NCI-H69 (cell line): Measurements from ENCODE around the gene ROS1.
"Not testable (repeated sequence)": the region's sequence is repeated elsewhere in the genome, so short reads cannot be mapped to it uniquely, and the experiment has no call there.

Experiments used
- DNase-seq: peaks from one replicate; lab custom pipeline; 2025; lab: John Stamatoyannopoulos, UW

ROS1 gene

DNA sequence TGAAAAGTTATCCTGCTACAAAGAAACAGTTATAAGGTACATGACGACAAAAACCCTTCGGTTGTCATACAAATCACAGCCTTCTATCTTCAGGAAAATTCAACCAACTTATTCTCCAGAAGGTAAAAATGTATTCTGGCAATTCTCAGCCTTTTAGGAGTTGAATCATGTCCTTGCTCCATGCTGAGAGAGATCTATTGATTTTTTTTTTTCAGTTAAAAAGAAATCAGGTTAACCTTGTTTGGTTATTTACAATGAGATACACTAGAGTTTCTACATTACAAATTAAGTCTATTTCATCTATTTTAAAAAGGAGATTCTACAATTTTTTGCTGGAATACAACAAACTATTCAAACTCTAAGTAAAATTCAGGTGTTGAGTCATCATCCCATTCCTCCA, 45.4 kb downstream of the ROS1 start:
- no peak for DNase-seq

DNA sequence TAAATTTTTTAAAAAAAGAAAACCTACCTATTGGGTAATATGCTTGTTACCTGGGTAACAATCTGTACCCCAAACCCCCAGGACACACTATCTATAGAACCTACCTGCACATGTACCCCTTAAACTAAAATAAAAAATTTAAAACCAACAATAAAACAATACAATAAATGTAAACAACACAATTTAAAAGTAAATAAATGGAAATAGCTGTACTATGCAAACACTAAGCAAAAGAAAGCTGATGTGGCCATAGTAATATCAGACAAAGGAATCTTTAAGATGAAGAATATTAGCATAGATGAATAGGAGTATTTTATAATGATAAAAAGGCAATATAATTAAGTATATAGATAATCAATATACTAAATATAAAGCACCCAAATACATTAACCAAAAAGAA, 50.3 kb downstream of the ROS1 start:
- DNase-seq = no peak

DNA sequence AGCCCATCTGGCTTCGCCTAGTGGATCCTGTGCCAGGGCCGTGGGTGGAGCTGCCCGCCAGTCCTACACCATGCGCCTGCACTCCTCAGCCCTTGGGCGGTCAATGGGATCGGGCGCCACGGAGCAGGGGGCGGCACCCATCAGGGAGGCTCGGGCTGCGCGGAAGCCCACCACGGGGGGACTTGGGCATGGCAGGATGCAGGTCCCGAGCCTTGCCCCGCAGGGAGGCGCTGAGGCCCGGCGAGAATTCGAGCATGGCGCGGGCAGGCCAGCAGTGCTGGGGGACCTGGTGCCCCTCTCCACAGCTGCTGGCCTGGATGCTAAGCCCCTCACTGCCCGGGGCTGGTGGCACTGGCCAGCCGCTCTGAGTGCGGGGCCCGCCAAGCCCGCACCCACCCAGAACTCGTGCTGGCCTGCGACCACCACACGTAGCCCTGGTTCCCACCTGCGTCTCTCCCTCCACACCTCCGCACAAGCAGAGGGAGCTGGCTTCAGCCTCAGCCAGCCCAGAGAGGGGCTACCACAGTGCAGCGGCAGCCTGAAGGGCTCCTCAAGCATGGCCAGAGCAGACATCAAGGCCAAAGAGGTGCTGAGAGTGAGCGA, 52.4 kb downstream of the ROS1 start:
- no peak for DNase-seq

- DNase-seq = not testable (repeated sequence)
These were observed 53.5 kb downstream of the ROS1 start for GRCh38 chr6:117372289-117372688.

DNA sequence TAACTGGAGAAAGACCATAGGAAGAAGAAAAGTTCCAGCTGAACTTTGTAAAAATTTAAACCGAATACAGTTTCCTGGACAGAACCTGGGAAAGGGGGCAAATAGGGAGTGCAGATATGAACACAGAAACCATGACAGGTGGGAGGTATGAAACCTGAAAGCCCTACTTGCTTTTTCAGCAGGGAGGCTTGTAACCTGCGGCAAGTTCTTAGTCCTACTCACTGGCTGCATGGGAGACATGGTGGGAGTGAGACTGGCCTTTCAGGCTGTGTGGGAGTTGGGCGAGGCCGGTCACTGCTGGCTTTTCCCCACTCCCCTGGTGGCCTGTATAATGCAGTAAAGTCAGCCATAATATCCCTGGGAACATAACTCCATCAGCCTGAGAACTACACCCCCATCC, 54.2 kb downstream of the ROS1 start:
- DNase-seq = no peak

DNA sequence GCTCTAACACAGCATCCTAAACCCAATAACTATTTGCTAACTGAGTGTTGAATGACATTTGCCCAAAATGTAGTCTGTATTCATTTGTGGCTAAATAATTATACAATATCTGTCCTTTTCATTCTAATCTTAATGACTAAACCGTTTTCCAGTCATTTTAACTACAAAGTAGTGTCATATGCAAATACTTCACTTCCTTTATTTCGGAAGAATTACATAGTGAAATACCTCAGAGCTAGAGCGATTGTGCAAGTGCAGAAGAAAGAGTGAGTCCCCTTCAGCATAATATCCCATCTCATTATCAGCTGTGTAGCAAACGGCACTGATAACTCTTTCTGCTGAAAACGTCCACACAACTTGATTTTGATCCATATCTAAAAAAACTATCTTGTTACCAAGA, 66.2 kb downstream of the ROS1 start:
- no peak for DNase-seq

- DNase-seq = no peak
These were observed 71.1 kb downstream of the ROS1 start for GRCh38 chr6:117354671-117355070.

- DNase-seq = no peak
These were observed 73.2 kb downstream of the ROS1 start for GRCh38 chr6:117352466-117353081.

DNA sequence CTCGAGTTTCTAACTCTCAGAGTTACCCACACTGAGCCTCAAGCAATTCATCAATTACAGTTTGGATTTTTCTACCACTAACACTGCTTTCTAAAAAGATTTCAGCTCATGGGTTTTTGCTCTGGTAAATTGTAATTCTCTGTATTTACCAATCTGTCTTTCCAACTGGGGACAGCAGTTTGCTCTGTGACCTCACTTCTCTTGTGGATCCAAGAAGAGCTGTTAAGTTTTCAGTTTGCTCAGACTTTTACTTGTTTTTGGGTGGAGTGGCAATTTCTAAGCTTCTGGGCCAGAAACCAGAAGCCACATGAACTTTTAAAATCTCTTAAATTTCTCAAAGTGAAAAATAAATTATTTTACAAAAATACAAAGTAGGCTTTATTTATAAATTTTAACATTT, 74.2 kb downstream of the ROS1 start:
- DNase-seq = no peak

- DNase-seq = peak; percentile 15
These were observed 79.4 kb downstream of the ROS1 start for GRCh38 chr6:117346142-117346930.

DNA sequence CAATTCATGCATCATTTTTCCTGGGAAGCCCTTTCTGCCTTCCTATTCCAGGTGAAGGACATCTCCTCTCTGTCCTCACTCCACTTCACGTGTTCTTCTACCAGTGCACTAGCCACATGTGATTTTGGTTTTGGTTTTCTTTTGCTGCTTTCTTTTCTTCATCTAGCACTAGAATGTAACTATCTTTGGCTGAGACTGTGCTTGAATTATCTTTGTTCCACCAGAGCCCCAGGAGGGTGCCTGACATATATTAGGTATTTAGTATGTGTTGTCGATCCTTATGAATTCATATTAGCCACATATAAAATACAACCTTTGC, 80.5 kb downstream of the ROS1 start:
- DNase-seq = no peak

GRCh38 chr6:117344444-117345291, 81.1 kb downstream of the ROS1 start:
- peak; percentile 1 for DNase-seq

- no peak for DNase-seq
These were observed 87.2 kb downstream of the ROS1 start for GRCh38 chr6:117338567-117338966.

DNA sequence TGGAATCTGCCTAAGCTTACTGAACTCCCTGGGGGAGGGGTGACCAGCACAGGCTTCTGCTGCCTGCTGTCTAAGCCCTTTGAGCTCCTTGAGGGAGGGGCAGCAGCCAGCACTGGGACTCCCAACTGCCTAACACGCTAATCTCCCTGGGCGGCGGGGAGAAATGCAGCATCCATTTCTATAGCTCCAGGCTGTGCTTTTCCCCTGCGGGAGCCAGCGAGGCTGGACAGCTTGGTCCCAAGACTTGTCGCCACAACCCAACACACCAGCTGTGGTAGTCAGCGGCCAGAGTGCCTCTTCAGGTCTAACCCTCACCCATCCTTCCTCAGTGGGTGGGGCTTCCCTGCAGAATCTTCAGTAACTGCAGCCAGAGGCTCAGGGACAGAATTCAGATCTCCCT, 95.8 kb downstream of the ROS1 start:
- DNase-seq = no peak

DNA sequence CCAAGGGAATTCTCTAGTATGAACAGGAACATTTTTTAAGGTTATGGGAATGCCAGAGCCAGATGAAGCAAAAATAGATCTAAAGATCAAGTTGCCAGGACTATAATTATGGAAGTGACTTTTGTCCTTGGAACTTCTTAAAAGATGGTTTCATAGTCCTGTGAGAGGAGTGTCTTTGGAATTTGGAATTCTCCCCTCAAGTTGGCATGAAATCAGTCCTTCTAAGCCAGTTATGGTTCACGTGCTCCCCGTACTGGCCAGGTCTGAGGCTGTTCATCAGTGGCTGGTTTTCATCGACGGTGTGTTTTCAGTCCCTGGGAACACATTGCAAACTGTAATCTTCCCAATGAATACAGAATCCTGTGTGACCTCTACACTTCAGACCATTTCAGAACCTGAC, 97.2 kb downstream of the ROS1 start:
- DNase-seq = no peak

DNA sequence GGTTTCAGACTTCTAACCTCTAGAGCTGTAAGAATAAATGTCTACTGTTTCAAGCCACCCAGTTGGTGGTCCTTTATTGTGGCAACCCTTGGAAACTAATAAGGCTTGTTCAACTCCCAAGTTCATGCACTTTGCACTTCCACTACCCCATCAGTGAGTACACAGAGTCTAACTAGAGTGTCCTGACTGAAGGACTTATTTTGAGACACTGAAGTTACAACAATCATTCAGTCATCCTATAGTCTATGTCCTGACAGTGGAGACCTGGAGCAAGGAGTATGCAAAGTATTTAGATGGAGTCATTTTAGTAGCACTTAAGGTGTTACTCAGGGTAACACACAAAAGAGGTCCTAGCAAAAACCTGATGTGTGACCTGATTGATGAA, 97.7 kb downstream of the ROS1 start:
- DNase-seq = no peak

DNA sequence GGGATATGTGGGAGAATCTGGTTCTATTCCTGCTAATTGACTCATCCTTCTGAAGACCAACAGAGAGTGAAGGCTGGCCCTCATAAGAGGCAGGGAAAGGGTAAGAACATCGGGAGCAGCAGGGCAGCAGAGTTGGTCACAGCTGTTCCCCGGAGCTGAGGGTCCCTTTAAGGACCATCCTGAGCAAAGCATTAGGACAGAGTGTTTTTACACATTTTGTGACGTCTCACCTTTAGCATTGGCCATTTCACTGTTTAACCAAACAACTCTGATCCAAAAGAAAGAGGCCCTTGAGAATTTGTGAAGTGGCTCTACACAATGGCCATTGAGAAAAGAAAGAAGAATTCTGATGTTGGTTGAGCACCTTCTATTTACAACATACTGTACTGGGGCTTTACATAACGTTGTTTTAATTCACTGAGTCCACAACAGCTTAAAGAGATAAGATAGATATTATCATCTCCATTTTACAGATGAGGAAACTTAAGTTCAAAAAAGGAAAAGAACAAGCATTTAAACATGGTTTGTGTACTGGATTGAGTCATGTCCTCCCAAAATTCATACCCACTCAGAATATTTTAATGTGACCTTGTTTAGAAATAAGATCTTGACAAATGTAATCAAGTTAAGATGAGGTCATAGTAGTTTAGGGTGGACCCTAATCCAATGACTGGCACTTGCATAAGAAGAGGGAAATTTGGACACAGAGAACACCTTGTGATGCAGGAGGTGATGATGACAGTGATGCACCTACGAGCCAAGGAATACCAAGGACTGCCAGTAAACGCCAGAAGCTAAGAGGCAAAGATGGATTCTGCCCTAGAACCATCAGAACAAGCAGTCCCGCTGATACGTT, 98.4 kb downstream of the ROS1 start:
- DNase-seq = no peak

DNA sequence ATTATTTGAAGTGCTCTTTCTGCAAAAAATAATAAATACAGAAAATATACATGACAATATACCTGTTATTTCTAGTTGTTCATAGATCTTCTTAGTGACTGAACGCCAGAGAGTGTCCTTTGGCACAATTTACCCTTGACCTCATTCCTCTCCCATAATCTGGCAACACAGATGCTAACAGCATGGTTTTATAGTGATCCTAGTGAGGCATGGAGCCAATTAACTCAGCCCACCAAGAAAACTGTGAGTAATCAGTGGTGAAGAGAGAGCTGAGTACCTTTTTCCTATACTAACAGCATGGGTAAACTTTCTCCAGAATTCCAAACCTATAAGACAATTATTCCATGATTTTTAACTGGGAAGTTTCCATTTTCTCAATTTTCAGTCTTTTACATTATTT, 99.3 kb downstream of the ROS1 start:
- no peak for DNase-seq

- DNase-seq = peak; percentile 12
These were observed 108.5 kb downstream of the ROS1 start for GRCh38 chr6:117317261-117317660.

GRCh38 chr6:117311726-117312125, 114.0 kb downstream of the ROS1 start:
- no peak for DNase-seq

DNA sequence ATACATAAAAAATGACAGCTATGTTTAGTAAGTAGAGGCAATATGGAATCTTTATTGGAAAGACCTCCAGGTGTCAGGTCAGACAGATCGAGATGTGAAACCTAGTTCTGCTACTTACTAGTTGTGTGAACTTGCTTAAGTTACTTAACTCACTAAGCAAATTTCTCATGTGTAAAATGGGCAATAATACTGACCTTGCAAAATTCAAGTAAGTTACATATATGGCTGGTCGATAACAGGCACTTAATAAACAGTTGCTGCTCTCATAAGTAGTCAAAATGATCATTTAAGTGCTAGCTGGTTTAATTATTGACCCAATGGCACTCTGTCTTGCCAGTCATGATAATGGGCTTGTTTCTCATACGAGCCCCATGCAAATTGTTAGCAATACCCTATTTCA, 114.4 kb downstream of the ROS1 start:
- DNase-seq = no peak

DNA sequence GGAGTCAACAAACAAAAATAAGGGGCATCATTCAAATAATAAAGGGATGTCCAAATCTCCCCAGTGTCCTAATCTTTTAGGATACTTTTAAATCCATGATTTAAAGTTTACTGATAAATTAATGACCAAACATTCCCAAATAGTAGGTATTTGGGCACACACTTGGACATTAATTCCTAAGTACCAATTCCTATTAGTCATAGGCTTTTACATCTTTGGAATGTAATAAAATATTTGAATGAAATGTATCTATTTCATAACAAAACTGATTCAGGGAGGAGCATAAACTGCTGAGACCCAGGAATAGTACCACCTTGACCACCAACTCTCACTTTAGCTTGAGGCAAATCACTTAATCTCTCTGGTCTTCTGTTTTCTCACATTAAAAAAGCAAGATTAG, 116.1 kb downstream of the ROS1 start:
- DNase-seq = no peak
